GM21619 (cell line): ENCODE measurements around the gene RSPH9.

ENCODE experiments used
- ATAC-seq: cut with Tn5 transposase; IDR thresholded peaks from one replicate; pipeline ENCODE4 v1.9.1; 2021; ENCODE audit not compliant: unreplicated experiment

Gene RSPH9

GRCh38 chr6:43667245-43668150 is 22.7 kb downstream of the RSPH9 start:
- no peak for ATAC-seq

GRCh38 chr6:43668151-43669028 is 23.6 kb downstream of the RSPH9 start:
- ATAC-seq, result no peak

GRCh38 chr6:43669050-43669921 is 24.4 kb downstream of the RSPH9 start:
- ATAC-seq, result no peak

GRCh38 chr6:43669922-43670622 is 25.2 kb downstream of the RSPH9 start:
- ATAC-seq, result no peak

- ATAC-seq, result no peak
Observed at GRCh38 chr6:43670623-43670986, 25.8 kb downstream of the RSPH9 start.

- no peak for ATAC-seq
Observed at GRCh38 chr6:43671011-43671800, 26.4 kb downstream of the RSPH9 start.

GRCh38 chr6:43671801-43672690 is 27.2 kb downstream of the RSPH9 start:
- no peak for ATAC-seq

- no peak for ATAC-seq
Observed at GRCh38 chr6:43673444-43674084, 28.7 kb downstream of the RSPH9 start.

GRCh38 chr6:43674291-43674690 is 29.5 kb downstream of the RSPH9 start:
- ATAC-seq, result no peak

- no peak for ATAC-seq
Observed at GRCh38 chr6:43674921-43675320, 30.1 kb downstream of the RSPH9 start.

- no peak for ATAC-seq
Observed at GRCh38 chr6:43676962-43677606, 32.2 kb downstream of the RSPH9 start.

GRCh38 chr6:43677759-43678158 is 32.9 kb downstream of the RSPH9 start:
- ATAC-seq, result no peak

GRCh38 chr6:43678341-43678740 is 33.5 kb downstream of the RSPH9 start:
- ATAC-seq, result no peak

- ATAC-seq, result no peak
Observed at GRCh38 chr6:43679057-43679456, 34.2 kb downstream of the RSPH9 start.

- ATAC-seq, result no peak
Observed at GRCh38 chr6:43680308-43681200, 35.7 kb downstream of the RSPH9 start.

- ATAC-seq, result no peak
Observed at GRCh38 chr6:43681303-43681702, 36.5 kb downstream of the RSPH9 start.
